Dermis blood vessel endothelial cell (primary cell): Measurements from ENCODE around the gene RETSAT. TPM values are rescaled to one million over a fixed set of nuclear protein-coding genes. Genes with fewer than 3 reads are reported as not detected.
"Not testable (repeated sequence)": the region's sequence is repeated elsewhere in the genome, so short reads cannot be mapped to it uniquely, and the experiment has no call there.

Experiments used
- DNase-seq: peaks from one replicate; pipeline ENCODE4 v3.0.0; 2010
- total RNA-seq: library from RNA; depleted of rRNA; stranded (reverse); fragments of >200 nt; gene quantifications from 2 replicates; pipeline ENCODE4 v1.2.3, GENCODE V29; 2014

The RETSAT gene
- total RNA-seq, 1 donor from 2014 or later, result 76.2 TPM

DNA sequence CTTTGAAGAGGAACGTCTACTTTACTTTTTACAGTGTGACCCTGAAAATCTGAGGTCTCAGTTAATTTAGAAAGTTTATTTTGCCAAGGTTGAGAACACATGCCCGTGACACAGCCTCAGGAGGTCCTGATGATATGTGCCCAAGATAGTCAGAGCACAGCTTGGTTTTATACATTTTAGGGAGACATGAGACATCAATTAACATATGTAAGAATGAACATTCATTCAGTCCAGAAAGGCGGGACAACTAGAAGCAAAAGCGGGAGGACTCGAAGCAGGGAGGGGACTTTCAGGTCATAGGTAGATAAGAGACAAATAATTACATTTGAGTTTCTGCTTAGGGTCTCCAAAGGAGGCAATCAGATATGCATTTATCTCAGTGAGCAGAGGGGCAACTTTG, 23.9 kb upstream of the RETSAT start:
- DNase-seq, result no peak

GRCh38 chr2:85377083-85377482, 22.8 kb upstream of the RETSAT start:
- no peak for DNase-seq

GRCh38 chr2:85376291-85377065, 22.1 kb upstream of the RETSAT start:
- no peak for DNase-seq

DNA sequence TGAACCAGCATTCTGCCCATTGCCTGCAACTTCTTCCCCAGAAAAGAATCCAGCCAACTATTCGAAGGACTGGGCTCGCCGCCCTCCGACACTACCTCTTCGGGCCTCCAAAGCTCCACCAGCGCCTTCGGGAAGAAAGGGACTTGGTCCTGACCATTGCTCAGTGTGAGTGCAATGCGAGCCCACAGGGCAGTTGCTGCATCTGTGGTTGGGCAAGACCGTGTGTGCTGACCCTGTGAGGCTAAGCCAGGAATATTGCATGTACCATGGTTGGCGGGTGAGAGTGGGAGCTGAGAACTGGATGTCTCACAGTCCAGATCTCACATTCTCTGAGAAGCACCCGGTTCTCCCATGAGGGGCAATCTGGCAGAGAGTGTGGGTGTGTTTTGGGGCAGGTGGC, 16.7 kb upstream of the RETSAT start:
- DNase-seq, result no peak

DNA sequence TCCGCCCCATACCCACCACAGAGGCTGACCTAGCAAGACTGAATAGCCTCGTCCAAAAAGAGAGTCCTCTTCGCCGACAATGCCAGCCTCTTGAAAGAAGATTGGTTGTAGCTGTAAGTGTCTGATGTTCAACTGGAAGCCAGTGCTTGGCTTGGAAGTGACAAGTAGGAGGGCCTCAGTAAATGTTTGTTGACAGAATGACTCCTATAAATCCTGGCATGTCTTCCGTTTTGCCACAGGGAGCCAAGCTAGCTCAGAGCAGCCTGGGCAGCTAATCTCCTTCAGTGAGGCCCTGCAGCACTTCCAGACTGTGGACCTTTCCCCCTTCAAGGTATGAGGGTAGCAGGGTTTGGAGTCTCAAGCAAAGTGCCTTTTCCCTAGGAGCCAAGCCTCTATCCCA, 15.2 kb upstream of the RETSAT start:
- no peak for DNase-seq

DNA sequence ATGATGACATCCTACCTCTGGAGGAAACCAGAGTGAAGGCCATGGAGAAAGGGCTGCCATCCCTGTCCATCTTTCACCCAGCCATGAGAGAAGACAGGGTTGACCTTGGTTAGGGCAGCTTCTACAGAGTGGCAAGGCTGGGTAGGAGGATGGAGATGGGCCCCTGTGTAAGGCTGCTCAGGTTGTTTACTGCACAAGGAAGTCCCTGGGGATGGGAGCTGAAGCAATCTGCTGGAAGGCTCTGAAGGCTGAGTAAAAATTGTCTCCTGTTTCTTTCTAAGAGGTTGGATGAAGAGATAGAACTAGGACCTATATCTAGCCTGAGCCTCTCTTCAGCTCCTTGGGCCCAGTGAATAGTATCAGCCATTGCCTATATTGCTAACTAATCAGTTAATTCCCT, 14.6 kb upstream of the RETSAT start:
- DNase-seq, result no peak

DNA sequence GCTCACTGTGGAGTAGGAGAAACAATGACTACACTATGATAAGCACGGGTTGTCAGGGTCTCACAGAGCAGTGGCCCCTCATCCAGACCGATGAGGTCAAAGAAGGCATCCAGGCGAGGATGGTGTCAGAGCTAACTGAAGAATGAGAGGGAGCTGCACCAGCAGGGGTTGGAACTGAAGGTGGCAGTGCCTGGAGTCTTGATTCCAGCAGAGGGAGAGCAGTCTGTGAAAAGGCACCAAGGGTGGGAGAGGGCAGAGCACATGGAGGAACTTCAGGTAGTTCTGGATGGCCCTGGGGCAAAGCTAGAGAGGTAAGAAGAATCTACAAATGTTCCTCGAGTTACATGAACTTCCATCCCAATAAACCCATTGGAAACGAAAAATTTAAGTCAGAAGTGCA, 12.9 kb upstream of the RETSAT start:
- DNase-seq, result no peak

DNA sequence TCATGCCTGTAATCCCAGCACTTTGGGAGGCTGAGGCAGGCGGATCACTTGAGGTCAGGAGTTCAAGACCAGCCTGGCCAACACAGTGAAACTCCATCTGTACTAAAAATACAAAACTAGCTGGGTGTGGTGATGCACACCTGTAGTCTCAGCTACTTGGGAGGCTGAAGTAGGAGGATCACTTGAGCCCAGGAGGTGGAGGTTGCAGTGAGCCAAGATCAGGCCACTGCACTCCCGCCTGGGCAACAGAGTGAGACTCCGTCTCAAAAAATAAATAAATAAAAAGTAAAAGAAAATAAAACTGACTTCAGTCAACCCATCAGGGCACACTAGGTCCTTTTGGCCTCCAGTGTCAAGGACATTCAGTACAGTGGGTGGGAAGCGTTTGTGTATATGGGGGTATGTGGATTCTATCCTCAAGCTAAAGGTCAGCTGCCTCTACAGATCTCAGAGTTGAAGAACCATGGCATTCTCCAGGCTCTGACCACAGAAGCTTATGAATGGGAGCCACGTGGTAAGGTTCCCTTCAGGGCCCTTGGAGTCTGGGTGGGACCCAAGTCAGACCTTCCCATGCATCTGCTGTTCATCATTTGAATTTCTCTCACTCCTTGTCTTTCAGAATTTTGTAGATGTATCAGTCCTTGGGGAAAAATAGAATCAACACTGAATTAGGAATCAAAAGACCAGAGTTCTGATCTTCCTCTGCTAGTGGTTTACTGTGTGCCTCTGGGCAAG, 8.5 kb upstream of the RETSAT start:
- DNase-seq, result not testable (repeated sequence)

DNA sequence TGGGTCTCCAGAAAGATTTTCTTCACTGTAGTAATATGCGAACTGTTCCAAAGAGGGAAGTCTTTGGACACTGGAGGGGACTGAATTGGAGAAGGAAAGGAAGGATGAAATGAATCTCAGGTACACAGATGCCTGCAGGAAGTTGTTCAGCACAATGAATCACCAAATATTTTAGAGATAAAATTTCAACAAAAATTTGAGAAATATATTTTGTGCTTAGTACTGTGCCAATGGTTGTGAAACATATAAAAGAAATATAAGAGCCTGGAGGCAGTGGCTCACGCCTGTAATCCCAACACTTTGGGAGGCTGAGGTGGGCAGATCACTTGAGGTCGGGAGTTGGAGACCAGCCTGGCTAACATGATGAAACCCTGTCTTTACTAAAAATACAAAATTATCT, 3.4 kb upstream of the RETSAT start:
- no peak for DNase-seq

- no peak for DNase-seq
These were observed 1.9 kb upstream of the RETSAT start for GRCh38 chr2:85356186-85356585.

DNA sequence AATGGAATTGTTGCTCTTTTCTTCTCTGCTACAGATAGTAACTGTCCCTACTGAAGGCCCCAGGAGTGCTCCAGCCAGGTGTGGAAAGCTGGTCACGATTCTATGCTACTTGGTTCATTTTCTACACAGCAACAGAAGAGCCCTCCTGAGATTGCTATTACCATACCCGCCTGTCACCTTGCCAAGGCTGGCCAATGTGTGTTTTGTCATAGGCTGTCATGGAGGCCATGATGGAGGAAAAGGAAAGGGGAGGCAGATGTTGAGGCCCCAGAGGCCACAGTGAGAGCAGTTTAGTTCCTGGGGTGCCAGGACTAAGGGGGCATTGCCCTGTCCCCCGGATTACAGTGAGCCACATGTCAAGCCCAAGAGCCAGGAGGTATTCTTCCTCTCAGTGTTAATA, 1.2 kb upstream of the RETSAT start:
- no peak for DNase-seq

- no peak for DNase-seq
These were observed 714 bp upstream of the RETSAT start for GRCh38 chr2:85355073-85355410.

DNA sequence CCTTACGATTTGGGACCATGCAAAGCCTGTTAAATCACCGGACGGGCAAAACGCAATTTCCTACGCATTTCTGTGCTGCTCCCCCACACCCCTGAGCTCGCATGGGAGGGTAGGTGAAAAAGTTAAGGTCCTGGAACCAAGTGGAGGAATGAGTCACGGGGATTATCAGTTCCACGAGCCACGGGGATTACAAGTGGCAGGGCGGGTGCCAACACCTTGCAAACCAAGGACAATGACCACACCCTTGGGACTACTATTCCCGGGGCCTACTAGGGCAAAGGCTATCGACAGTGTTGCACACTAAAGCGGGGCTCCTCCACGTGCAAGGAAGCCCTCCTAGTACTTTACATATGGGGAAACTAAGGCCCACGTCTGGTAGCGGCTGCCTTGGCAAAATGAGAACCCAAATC, 447 bp downstream of the RETSAT start:
- DNase-seq, result peak; percentile 32

GRCh38 chr2:85347599-85347998, 6.7 kb downstream of the RETSAT start:
- DNase-seq, result no peak

GRCh38 chr2:85344356-85344954, 9.9 kb downstream of the RETSAT start:
- DNase-seq, result no peak

DNA sequence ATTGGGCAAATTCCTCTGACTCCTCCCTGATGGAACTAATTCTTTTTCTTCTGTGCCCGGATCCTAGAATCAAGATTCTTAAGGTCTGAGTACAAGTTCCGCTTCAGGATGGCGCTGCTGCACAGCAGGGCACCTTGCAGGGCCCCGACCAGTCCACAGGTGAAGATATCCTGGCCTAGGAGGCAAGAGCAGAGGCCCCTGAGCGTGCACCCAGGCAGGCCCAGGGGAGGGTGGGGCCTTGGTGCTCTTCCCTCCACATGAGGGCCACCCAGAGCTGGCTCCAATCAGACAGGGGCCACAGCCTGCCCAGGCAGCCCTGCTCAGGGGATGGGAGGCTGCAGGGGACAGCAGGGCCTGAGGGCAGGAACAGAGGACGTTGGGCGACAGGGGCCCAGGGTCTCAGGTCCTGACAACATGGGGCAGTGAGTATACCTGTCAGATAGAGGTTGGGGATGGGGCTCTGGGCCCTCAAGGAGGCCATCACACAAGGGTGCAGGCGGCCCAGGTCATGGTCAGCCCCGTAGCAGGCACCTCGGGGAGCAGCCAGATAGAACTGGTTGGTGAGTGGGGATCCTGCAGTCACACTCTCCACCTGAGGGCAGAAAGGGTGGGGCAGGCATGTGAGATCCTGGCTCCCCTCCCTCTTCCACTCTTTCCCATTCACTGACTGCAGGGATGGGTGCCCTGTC, 11.0 kb downstream of the RETSAT start:
- DNase-seq, result not testable (repeated sequence)

DNA sequence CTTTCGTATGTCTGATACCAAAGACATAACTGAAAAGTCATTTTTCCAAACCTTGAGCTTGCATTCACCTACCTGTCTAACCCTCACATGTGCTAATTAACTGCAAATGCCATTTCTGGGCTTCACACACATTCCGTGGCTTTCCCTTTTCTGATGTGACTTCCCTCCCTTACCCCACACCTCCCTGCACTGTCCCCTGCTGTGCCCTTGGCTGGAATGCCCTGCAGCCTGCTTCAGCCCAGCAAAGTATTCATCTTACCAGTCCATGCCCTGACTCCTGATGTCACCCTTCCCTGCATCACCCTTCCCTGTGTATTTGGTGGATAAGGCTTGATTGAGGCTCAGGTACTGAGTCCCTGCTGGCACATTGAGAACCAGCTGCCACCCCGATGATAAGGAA, 12.2 kb downstream of the RETSAT start:
- DNase-seq, result no peak

- no peak for DNase-seq
These were observed 12.9 kb downstream of the RETSAT start for GRCh38 chr2:85341269-85342029.

DNA sequence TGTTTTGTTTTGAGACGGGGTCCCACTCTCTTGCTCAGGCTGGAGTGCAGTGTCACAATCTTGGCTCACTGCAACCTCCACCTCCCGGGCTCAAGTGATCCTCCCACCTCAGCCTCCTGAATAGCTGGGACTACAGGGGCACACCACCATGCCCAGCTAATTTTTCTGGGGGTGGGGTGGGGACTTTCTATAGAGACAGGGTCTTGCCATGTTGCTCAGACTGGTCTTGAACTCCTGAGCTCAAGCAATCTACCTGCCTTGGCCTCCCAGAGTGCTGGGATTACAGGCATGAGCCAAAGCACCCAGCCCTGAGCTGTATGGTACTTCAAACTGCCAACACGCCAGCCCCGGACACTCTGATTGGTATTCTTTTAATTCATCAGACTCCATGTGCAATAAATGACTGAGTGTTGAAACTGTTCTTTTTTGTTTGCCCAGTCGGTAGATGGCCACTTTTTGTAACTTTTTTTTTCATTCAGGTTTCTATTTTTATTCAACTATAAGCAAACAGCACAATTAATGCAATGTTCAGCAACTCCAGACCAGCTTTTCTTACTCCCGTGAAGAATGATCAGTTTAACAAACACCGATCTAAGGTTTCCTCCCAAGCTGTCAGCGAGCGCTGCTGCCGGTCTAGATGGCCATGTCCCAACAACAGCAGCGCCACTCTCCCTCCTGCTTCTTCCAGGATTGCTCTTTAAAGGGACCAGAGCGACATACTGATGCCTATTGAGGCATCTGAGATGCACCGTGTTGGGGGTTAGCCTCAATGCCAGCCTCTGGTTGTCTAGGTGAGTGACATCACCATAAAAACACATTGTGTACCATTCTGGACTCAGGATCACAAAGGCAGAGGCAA, 14.1 kb downstream of the RETSAT start:
- DNase-seq, result no peak

DNA sequence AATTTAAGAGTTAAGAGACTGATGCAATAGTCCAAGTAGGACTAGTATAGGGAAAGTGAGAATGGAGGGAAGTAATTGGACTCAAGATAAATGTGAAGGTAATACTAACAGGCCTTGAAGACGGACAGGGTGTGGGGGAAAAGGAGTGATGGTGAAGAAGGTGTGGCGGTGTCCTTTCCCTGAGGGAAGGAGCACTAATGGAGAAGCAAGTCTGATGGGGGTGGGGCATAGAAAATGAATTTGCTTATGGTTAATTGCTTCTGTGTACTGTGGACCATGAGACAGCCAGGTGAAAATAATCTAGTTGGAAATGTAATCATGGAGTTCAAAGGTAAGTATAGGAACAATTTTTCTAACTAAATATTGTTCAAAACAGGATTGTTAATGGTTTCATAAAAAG, 19.4 kb downstream of the RETSAT start:
- DNase-seq, result no peak

- DNase-seq, result not testable (repeated sequence)
These were observed 20.5 kb downstream of the RETSAT start for GRCh38 chr2:85333877-85334276.
